Measurements from ENCODE around the gene TBC1D23.

TBC1D23 gene

DNA sequence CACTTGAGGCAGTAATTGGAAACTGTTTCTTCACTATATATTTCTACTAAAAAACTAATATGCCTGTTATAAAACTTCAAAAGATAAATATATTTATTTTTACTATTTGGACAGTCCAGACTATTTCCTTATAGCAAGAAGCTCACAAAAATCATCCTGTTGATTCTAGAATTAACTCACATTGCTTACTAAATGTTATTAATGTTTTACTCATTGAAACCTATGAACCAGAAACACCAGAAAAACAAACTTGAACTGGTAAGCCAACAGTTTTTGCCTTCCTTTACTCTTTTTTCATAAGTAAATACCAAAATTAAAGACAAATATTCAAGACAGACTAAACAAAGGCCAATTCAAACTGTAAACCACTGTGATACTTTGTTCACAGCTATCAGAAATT, 113.7 kb downstream of the TBC1D23 start (continued):
- TF ChIP-seq RARB (CRISPR knock-in tag; IDR thresholded peaks at IDR 0.05) = no peak
- no peak for TF ChIP-seq OSR1 (CRISPR knock-in tag; IDR thresholded peaks at IDR 0.05)
- TF ChIP-seq ZFP30 (CRISPR knock-in tag; IDR thresholded peaks at IDR 0.05) = no peak
- TF ChIP-seq, protein P1, sequence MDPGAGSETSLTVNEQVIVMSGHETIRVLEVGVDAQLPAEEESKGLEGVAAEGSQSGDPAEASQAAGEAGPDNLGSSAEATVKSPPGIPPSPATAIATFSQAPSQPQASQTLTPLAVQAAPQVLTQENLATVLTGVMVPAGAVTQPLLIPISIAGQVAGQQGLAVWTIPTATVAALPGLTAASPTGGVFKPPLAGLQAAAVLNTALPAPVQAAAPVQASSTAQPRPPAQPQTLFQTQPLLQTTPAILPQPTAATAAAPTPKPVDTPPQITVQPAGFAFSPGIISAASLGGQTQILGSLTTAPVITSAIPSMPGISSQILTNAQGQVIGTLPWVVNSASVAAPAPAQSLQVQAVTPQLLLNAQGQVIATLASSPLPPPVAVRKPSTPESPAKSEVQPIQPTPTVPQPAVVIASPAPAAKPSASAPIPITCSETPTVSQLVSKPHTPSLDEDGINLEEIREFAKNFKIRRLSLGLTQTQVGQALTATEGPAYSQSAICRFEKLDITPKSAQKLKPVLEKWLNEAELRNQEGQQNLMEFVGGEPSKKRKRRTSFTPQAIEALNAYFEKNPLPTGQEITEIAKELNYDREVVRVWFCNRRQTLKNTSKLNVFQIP (CRISPR knock-in tag; IDR thresholded peaks at IDR 0.05; ENCODE audit: borderline replicate concordance, low read depth) = no peak
- no peak for TF ChIP-seq ISL1 (CRISPR knock-in tag; IDR thresholded peaks at IDR 0.05)
- no peak for TF ChIP-seq CSDC2 (CRISPR knock-in tag; IDR thresholded peaks at IDR 0.05)
- no peak for TF ChIP-seq BACH2 (CRISPR knock-in tag; IDR thresholded peaks at IDR 0.05; ENCODE audit: borderline replicate concordance)
- no peak for TF ChIP-seq ESRRG (CRISPR knock-in tag; IDR thresholded peaks at IDR 0.05)
- no peak for TF ChIP-seq ZNF565 (CRISPR knock-in tag; conservative IDR thresholded peaks at IDR 0.05; ENCODE audit: low read depth)

Data from SK-N-SH treated with all-trans-retinoic acid at 6 μM for 48 hours (cell line).